Measurements from ENCODE around the gene FUBP1.

Gene FUBP1

DNA sequence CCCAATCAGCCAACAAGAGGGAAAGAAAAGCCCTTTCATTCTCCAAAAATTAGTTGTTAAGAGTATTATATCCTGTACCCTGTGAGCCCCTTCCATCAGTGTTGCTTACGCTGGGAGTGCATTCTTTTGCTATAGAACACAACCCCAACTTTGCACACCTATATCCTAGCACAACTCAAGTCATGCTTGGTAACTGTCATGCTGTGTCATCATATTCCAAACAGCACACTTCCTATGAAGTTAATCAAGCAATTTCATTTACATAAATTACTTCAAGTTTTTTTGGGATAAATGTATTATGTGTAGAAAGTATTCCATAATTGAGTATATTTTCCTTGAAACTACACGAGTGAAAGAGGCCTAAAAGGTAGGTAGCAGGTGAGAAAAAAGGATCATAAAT is 20.0 kb downstream of the FUBP1 start:
- Histone ChIP-seq H3K36me3 (replicated peaks; ENCODE audit: insufficient read depth, low read length) (peaks cover 68% of the 10 kb centered on the region), H4K20me1 (ENCODE audit: insufficient read depth, low read length) (peaks cover 13% of the 10 kb centered on the region; the same call in 1 of the 2 replicates), H3K79me2 (ENCODE audit: low read length) (peaks cover 95% of the 10 kb centered on the region)

GRCh38 chr1:77958391-77958790 is 20.5 kb downstream of the FUBP1 start:
- peaks cover 69% of the 10 kb centered on the region for H3K36me3 ChIP-seq (replicated peaks; ENCODE audit: insufficient read depth, low read length)
- TF ChIP-seq CTCF (IDR thresholded peaks at IDR 0.05; ENCODE audit: low read length): no peak
- no peak for TF ChIP-seq EZH2 (optimal IDR thresholded peaks at IDR 0.05; ENCODE audit: low read depth, low read length)
- no peak for TF ChIP-seq EZH2phosphoT487 (IDR thresholded peaks at IDR 0.05; ENCODE audit: low read length)

More for the DNA sequence above, 20.0 kb downstream of the FUBP1 start:
- TF ChIP-seq CTCF (IDR thresholded peaks at IDR 0.05; ENCODE audit: low read length) (no peak), EZH2 (optimal IDR thresholded peaks at IDR 0.05; ENCODE audit: low read depth, low read length) (no peak), EZH2phosphoT487 (IDR thresholded peaks at IDR 0.05; ENCODE audit: low read length) (no peak)
- no peak for DNase-seq
- no peak overlapping the region for H3K4me2 ChIP-seq (ENCODE audit: low read depth, low read length)
- no peaks in the 10 kb centered on the region for H3K27me3 ChIP-seq (replicated peaks; ENCODE audit: insufficient read depth, low read length)
- H3K9me2 ChIP-seq (replicated peaks; ENCODE audit: insufficient read depth, low read length): no peaks in the 10 kb centered on the region
- no peak overlapping the region for H3K4me3 ChIP-seq (ENCODE audit: low read length)
- peaks cover 17% of the 10 kb centered on the region for H3K4me1 ChIP-seq (ENCODE audit: low read length)
- peaks cover 22% of the 10 kb centered on the region for H3F3A ChIP-seq (ENCODE audit: insufficient read depth, low read length)
- H2AFZ ChIP-seq (ENCODE audit: low read length): no peak overlapping the region
- H3K9ac ChIP-seq (ENCODE audit: low read length): no peak overlapping the region
- H3K27ac ChIP-seq (ENCODE audit: low read length): no peak overlapping the region
- no peaks in the 10 kb centered on the region for H3K9me3 ChIP-seq (replicated peaks; ENCODE audit: insufficient read depth, low read length)

DNA sequence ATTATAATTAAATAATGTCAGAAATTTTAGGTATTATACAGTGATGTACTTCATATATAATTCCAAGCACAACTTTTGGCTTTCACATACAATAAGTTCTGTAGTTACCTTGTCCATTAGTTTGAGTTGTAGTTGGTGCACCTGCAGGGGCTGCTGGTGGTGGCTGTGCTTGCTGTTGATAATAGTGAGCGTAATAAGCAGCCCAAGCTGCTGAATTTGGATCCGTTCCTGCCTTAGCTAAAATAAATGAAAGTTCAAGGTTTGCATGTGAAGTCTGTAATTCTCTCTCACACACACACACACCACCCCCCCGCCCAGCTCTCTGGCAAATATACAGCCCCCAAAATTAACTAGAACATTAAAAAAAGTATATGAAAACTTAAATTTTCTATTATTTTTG is 22.4 kb downstream of the FUBP1 start:
- no peak for DNase-seq
- Histone ChIP-seq H3K36me3 (replicated peaks; ENCODE audit: insufficient read depth, low read length) (peaks cover 67% of the 10 kb centered on the region), H3K4me3 (ENCODE audit: low read length) (no peak overlapping the region), H3K79me2 (ENCODE audit: low read length) (peaks cover 86% of the 10 kb centered on the region), H3K27me3 (replicated peaks; ENCODE audit: insufficient read depth, low read length) (no peaks in the 10 kb centered on the region), H3K9me2 (replicated peaks; ENCODE audit: insufficient read depth, low read length) (no peaks in the 10 kb centered on the region), H3K9me3 (replicated peaks; ENCODE audit: insufficient read depth, low read length) (no peaks in the 10 kb centered on the region), H3K4me1 (ENCODE audit: low read length) (peaks cover 31% of the 10 kb centered on the region), H3K4me2 (ENCODE audit: low read depth, low read length) (no peak overlapping the region), H3F3A (ENCODE audit: insufficient read depth, low read length) (peaks cover 43% of the 10 kb centered on the region), H4K20me1 (ENCODE audit: insufficient read depth, low read length) (peaks cover 9% of the 10 kb centered on the region; the same call in 1 of the 2 replicates), H3K9ac (ENCODE audit: low read length) (no peak overlapping the region), H3K27ac (ENCODE audit: low read length) (no peak overlapping the region), H2AFZ (ENCODE audit: low read length) (no peak overlapping the region)
- TF ChIP-seq EZH2 (optimal IDR thresholded peaks at IDR 0.05; ENCODE audit: low read depth, low read length) (no peak), CTCF (IDR thresholded peaks at IDR 0.05; ENCODE audit: low read length) (no peak), EZH2phosphoT487 (IDR thresholded peaks at IDR 0.05; ENCODE audit: low read length) (no peak)

More at GRCh38 chr1:77958391-77958790, 20.5 kb downstream of the FUBP1 start:
- no peaks in the 10 kb centered on the region for H3K9me2 ChIP-seq (replicated peaks; ENCODE audit: insufficient read depth, low read length)
- no peaks in the 10 kb centered on the region for H3K9me3 ChIP-seq (replicated peaks; ENCODE audit: insufficient read depth, low read length)
- H3K79me2 ChIP-seq (ENCODE audit: low read length): peaks cover 94% of the 10 kb centered on the region
- peaks cover 17% of the 10 kb centered on the region for H3K4me1 ChIP-seq (ENCODE audit: low read length)
- H3K27me3 ChIP-seq (replicated peaks; ENCODE audit: insufficient read depth, low read length): no peaks in the 10 kb centered on the region
- peaks cover 13% of the 10 kb centered on the region; the same call in 1 of the 2 replicates for H4K20me1 ChIP-seq (ENCODE audit: insufficient read depth, low read length)
- DNase-seq: no peak
- H3K27ac ChIP-seq (ENCODE audit: low read length): no peak overlapping the region
- H3K4me2 ChIP-seq (ENCODE audit: low read depth, low read length): no peak overlapping the region
- peaks cover 24% of the 10 kb centered on the region for H3F3A ChIP-seq (ENCODE audit: insufficient read depth, low read length)
- no peak overlapping the region for H2AFZ ChIP-seq (ENCODE audit: low read length)
- H3K4me3 ChIP-seq (ENCODE audit: low read length): no peak overlapping the region
- no peak overlapping the region for H3K9ac ChIP-seq (ENCODE audit: low read length)
